Measurements from ENCODE around the gene WRNIP1. TPM values are rescaled to one million over a fixed set of nuclear protein-coding genes. Genes with fewer than 3 reads are reported as not detected.

WRNIP1 gene
- polyA plus RNA-seq (ENCODE audit: insufficient read length in 3 of 3) = 10 to 100 TPM; 58.6 to 64.8 (median 59.0) TPM

DNA sequence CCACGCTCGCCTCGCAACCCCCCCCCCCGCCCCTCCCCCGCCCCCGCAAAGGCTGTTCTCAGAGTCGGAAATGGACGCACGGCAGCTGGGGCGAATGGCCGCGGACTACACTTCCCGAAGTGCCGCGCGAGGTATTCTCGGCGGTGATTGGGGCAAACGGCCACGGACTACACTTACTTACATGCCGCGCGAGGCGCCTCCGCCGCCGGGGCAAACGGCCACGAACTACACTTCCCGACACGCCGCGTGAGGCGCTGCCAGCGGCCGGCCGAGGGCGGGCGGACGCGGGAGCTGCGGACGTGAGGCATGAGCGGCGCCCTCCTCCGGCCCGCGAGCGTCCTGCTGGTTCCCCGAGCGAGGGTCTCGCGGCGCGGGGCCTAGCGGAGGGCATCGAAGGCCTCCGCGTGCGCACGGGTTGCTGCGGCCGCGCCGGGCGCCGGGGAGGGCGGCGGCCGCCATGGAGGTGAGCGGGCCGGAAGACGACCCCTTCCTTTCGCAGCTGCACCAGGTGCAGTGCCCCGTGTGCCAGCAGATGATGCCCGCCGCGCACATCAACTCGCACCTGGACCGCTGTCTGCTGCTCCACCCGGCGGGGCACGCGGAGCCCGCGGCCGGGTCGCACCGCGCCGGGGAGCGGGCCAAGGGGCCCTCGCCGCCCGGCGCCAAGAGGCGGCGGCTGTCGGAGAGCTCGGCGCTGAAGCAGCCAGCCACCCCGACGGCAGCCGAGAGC lies at the start of gene WRNIP1:
Gene WRNIP1 (plus strand): TSS at position 228 of the 730 bp plus-strand sequence. CDS start 230 bp downstream, at position 458.
- peak; percentile 88 to 97 (median 96) for DNase-seq (ENCODE audit: low read depth in 3 of 3, low spot score in 2 of 3)

DNA sequence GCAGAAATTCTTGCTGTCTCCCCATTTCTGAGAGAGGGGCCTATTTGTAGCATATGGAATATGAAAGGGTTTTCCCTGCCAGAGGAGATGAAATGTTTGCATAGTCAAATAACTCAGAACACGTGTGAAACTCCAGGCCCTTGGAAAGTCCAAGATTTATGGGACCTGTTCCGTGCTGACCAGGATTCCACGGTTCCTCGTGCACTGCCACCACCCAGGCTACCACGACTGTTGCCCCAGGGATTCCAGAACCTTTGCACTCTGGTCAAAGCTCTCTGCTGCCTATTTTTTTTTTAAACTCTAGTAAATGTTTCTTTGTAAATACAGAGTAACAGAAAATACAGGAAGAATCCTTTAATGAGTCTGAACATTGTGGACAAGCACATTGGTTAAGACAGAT lies 49.5 kb upstream of the WRNIP1 start:
- no peak for DNase-seq (ENCODE audit: low read depth in 3 of 3, low spot score in 2 of 3)

DNA sequence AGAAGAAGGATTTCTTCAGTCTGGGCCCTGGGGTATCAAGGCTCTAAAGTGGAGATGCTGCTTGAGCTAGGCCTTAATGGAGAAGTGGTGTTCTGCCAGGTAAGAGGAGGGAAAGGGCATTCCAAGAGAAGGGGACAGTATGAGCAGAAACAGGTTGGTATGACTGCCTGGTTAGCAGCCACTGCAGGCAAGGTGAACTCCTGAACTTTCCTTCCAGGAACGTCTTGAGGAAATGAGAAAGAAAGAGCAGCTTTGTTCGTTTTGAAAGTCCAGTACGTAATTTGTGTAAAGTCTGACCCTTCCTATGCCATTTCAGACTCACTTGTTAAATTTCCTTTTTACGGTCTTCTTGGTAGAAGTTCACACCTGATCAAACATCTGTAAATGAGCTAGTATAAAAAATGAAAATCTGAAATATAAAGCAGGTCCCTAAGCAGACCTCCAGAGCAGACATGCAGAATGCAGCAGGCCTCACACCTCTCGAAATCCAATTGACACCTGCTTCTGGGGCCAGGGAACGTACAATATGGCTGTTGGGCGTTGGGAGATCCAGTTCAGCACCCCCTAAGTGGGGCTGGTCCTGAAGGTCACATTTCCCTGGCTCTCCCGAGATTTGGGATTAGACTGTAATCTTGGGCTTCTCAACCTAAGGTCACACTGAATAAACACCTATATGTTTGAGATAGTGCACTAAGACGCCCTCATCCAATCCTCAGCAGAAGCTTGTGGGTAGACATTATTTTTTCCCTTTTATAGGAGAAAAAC lies 48.1 kb upstream of the WRNIP1 start:
- DNase-seq (ENCODE audit: low read depth in 3 of 3, low spot score in 2 of 3) = no peak

DNA sequence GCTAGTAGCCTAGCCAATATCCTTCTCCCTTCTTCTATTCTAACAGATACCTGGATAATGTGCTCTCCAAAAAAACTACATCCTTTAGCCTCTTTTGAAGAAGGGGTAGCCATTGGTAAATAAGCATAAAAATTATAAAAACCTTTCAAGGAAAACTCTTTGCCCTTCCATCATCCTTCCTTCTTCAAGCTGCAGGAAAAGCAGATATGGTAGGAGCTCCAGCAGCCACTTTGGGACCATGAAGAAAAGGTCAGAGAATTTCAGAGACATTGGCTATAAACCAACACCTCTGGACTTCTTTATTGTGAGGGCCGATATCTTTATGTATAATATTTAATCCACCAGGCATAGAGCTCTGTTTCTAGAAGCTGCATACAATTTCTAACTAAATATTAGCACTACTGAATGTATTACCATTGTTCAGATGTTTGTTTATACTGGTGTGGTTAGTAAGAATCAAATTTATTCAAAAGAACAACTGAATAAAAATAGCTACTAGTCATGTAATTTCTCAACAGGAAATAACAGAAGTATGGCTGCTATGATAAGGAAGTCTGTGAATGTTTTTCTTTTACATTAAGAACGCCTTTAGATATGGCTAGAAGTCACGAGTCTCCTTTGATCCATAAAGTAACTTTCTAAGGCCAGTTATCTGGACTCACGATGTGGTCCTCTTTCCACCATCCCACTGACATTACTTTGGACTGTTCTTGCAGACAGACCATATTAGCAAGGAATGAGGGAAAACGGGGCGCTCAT lies 46.7 kb upstream of the WRNIP1 start:
- no peak for DNase-seq (ENCODE audit: low read depth in 3 of 3, low spot score in 2 of 3)

DNA sequence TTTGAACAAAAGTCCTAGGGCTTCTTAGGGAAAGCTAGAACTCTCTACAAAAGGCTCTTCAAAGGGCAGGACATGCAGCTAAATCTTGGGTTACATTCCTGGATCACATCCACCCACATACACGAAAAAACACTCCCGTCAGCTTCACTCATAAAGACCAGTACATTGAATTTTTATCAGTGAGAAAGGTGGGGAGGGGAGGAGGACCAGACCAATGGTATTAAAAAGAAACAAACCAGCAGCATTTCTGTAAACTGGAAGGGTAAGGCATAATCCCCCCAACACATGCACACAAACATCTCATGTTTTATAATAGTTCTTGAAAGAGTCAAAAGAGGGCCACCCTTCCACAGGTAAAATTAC lies 46.1 kb upstream of the WRNIP1 start:
- DNase-seq (ENCODE audit: low read depth in 3 of 3, low spot score in 2 of 3) = no peak

DNA sequence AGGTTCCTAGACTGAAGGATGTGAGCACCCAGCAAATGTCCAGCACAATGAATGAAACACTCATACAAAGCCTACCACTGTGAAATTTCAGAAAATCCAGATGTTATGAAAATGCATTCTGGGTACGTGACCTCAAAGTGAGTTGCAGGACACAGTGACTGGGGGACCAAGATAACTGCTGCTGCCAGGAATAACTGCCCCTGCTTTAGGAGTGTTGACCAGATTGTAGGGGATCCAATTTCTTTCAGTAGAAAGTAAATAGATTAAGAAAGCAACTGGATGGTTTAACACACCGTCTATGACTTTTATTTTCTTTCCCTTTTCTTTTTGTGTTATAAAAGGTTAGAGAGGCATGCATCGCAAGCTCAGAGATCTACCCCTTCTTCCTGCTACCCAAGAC lies 44.0 kb upstream of the WRNIP1 start:
- no peak for DNase-seq (ENCODE audit: low read depth in 3 of 3, low spot score in 2 of 3)

DNA sequence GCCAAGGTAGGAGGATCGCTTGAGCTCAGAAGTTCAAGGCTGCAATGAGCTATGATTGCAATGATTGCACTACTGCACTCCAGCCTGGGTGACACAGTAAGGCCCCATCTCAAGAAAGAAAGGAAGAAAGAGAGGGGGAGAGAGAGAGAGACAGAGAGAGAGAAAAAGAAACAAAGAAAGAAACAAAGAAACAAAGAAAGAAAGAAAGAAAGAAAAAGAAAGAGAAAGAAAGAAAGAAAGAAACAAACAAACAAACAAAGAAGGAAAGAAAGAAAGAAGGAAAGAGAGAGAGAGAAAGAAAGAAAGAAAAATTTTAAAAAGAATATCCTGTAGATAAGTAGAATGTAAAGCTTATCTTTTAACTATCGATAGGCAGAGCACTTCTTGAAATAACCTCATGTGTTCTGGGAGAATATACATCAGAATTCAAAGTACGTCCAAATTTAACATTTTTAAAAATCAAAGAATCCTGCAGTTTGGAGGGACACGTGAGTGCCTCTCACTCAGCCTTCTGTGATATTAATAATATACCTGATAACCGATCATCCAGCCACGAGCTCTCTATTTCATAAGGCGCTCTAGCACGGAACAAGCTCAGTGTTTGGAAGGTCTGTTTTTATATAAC lies 39.7 kb upstream of the WRNIP1 start:
- no peak for DNase-seq (ENCODE audit: low read depth in 3 of 3, low spot score in 2 of 3)

DNA sequence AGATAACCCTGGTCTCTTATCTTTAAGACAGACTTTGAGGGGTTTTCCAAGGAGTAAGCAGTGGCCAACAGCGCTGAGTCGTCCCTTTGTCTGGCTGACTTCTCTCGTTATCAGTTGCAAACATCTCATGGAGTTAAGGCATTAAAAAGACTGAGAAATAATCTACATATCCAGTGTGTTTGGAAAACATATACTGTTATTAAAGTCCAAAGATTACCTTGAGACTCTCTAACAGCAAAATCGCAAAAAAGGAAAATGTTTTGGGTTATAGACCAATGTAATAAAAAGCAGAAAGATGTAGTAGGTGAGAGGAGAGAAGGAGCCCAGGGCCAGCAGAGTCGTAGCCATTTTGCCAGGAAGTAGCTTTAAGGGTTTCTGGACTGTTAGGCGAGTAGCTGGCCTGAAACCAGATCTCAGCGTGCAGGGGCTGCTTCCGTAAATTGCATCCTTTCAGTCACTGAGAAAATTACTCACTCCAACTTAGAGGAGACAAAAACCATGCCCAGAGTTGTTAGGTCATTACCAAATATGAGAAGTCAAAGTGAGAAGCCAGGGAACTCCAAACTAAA lies 39.1 kb upstream of the WRNIP1 start:
- DNase-seq (ENCODE audit: low read depth in 3 of 3, low spot score in 2 of 3) = no peak

DNA sequence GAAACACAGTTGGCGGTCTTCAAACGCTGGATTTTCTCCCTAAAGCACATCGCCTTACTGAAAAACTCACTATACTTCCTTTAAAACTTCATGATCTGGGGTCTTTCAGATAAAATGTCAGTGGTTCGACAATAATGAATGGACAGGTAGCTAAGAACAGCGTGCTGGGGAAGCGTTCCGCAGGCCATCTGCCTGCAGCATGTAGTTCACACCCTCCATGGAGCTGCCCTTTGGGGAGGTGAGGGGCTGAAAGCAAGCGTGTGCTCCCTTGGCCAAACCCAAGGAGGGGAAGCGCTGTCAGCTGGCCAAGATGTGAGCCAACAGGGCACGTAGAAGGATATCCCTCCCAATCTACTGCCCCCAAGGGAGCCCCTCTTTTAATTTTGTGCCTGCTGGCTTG lies 35.3 kb upstream of the WRNIP1 start:
- DNase-seq (ENCODE audit: low read depth in 3 of 3, low spot score in 2 of 3) = no peak

DNA sequence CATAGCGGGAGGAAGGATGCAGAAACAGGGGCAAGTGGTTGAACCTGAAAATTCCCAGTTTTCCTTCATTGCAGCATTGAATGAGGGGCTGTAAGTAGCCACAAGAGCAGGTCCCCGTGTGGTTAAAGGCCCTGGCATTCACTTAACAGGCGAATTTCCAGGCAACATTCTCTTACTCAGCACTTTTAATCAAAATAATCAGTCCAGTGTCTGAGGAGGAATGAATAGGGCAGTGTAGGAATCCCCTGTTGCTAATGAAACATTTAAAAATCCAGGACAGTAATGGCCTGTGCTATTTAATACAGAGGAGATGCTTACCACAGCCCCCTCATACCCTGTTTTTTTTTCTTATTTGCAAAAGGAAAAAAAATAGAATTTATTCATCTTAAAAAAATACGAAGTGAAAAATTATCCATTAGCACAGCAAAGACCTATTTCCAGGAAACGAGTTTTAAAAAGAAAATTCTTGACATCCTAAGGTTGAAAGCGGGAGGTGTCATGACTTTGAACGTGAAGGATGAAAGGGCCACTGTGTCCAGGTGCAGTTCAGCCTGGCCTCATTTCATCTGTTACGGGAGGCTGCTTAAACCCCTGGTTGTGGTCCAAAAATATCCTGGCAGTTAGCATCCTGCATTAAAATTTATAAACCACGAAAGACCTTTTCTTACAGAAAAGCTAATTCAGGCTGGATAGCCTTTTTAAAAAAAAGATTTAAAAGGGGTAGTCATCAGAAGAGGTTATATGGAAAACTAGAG lies 34.7 kb upstream of the WRNIP1 start:
- DNase-seq (ENCODE audit: low read depth in 3 of 3, low spot score in 2 of 3) = no peak

DNA sequence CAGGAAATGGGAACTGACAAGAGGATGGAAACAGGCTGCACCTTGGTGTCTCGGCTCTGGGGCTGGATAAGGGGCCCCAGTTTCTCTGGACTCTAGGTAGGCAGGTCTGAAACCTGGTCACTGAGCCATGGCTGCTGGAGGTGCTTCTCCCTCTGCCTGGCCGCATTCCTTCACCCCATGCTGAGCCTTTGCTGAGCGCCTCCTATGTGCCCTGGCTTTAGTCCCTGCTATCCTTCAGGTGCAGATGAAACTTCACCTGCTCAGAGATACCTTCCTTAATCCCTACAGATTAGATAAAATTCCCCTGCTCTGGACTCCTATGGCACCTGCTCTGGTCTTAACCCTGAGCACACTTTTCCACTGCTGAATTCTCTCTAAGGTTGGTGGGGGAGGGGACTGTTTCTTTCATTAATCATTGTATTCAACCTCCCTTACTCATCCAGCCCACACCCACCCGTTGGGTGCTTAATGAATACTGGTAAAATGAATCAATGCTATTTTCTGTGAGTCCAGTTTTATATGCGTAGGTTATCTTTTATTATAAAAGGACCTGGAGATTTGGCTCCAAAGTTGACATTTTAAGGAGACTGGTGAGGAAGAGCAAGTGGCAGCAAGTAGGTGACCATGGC lies 33.8 kb upstream of the WRNIP1 start:
- no peak for DNase-seq (ENCODE audit: low read depth in 3 of 3, low spot score in 2 of 3)

DNA sequence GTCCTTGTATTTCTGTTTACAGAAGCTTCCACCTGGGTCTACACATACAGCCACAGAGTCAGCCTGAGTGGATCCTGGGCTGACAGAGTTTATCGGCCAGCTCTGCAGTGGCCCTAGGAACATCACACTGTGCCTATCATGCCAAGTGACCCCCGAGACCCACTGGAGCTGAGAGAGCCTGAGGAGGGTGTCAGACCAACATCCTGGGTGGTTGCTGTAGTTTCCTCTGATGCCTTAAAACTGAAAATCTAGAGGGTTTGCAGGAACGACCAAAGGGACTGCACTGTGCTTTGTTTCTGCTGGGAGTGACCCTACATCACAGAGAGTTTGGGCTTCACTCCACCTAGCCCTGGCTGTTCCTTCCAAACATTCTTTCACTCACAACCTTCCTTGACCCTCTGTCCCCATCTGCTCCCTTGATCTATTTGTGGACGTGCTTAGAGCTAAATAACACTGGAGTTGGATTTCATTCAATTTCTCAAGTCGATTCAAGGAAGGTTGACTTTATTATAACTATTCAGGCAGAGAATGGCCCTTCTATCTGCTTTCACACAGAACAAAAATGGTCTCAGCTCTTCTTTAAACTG lies 32.6 kb upstream of the WRNIP1 start:
- no peak for DNase-seq (ENCODE audit: low read depth in 3 of 3, low spot score in 2 of 3)

DNA sequence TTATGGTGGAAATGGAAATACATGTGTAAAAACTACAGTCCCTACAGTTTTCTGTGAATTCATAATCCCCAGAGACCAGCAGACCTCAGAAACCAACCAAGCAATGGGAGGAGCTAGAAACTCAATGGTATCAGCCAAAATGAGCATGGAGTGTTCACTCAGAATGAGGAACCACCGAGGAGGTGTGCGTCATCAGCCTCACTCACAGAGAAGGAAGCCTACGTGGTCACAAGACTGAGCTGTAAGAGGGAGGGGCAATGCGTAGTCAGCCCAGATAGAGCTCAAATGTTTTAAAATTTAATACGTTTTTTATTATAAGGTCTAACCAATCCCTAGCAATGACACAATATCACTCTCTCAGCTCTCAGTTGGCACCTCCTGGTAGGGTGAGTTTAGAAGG lies 31.9 kb upstream of the WRNIP1 start:
- no peak for DNase-seq (ENCODE audit: low read depth in 3 of 3, low spot score in 2 of 3)

DNA sequence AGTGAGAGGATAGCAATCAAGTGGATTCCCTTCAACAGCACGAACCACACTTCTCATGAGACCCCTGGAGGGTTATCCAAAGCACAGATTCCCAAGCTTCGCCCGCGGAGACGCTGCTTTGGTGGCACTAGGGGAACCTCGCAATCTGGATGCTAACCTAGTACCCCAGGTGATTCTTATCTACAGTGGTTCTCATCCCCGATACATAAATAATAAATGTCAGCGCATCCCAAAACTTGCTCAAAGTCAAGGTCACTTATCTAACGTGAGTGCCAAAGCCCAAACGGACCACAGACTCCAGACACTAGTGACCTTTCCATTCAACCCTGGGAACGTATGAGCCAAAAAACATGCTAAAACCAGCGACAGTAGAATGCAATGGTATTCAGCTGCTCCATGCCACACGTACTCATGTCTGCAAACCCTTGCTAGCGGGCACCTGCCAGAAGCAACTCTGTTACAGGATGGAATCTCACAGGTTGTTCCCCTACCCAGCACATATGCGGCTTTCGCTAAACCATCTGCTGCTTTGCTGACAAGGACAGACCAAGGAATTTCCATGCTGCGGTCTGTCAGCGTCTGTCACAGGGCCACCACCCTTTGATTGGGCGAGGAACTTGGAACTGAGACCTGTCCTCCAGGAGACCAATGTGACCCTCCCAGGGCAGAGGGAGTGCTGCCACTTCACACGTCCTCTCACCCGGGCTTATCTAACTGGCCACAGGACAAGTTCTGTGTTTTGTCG lies 31.3 kb upstream of the WRNIP1 start:
- no peak for DNase-seq (ENCODE audit: low read depth in 3 of 3, low spot score in 2 of 3)

DNA sequence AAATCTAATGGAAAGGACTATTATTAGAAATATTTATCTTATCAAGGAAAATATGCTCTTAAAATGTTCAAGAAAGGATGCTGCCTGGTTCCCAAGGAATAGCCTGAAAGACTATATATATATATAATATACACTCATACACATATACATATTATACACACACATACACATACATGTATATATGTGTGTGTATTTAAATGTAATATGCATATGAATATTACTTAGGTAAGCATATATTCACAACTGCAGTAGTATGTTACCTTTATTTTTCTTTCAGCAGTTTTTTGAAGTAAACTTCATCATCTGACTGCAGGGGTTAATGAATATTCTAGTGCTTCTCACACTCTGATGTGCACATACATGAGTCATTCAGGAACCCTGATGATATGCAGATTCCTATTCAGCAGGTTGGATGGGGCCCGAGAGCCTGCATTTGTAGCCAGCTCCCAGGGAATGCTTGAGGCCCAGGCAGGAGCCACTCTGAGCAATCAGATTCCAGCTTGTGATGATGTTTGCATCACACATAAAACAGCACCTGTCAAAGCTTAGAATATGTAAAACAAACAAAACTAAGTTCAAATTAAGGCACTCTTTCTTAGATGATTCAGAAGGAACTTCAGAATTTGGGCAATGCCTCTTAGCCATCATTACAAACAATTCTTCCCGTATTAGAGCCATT lies 30.6 kb upstream of the WRNIP1 start:
- DNase-seq (ENCODE audit: low read depth in 3 of 3, low spot score in 2 of 3) = no peak

DNA sequence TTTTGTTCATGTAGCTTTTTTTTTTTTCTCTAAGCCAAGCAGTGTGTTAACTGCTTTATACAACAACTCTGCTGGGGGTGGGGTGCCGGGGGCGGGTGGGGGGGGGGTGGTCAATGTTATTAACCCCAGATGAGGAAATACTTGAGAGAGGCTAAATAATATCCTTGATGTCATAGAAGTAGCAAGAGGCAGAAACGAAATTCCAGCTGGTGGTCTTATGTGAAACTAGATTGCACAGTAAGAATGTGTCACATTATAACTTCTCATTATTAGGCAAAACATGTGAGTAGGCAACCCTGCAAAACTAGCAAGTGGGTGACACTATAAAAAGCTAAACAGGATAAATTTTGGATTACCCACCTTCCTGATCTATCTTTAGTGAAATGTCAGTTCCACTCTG lies 27.3 kb upstream of the WRNIP1 start:
- no peak for DNase-seq (ENCODE audit: low read depth in 3 of 3, low spot score in 2 of 3)

DNA sequence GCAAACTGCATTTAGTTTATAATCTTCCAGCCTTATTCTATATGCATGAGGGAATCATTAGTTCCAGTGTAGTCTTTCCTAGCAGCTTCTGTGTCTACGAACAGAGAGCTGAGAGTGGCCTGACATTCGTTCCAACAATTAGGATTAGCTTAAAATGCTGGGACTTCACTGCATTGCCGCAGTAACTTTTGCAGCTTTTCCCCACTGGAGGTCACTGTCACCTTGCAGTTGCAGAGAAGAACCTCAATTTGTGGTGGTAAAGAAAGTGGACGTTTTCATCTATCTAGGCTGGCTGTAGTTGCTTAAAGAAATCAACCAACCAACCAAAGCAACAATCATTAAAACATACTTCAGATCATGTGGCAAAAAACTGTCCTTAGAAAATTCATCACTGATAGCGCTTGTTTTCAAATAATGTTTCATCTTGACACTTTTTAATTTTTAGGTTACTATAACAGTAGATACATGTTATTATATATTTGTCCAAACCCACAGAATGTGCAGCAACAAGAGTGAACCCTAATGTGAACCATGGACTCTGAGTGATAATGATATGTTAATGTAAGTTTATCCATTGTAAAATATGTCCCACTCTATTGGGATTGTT lies 26.7 kb upstream of the WRNIP1 start:
- peak; percentile 45 to 53 (median 47) for DNase-seq (ENCODE audit: low read depth in 3 of 3, low spot score in 2 of 3)

Measured in right renal cortex interstitium (tissue), 3 donors.